Activated naive CD8-positive, alpha-beta T cell treated with anti-CD3 and anti-CD28 coated beads, Interleukin-2, amount 10 ng/mL, durations not matched to agents 7 days and 5 days (primary cell): Measurements from ENCODE around the gene BCO1. TPM values are rescaled to one million over a fixed set of nuclear protein-coding genes. Genes with fewer than 3 reads are reported as not detected.

ENCODE experiments used
- ATAC-seq: fragments of 150-1000 bp; cut with Tn5 transposase; one replicate; pipeline ENCODE4 v1.10.0; 2021; ENCODE audit warnings: low read depth, moderate library complexity
- POLR2A ChIA-PET: fragments of 350-600 bp; sonication (Branson Sonifier 250); formaldehyde crosslinking; loops from one replicate; lab custom pipeline; 2021; ENCODE audit warnings: antibody characterized with exemption; lab: Charles Lee
- DNase-seq: peaks from one replicate; pipeline ENCODE4 v3.0.0; 2021
- H3K27ac Mint-ChIP-seq: one replicate; pipeline ENCODE4 v1.8.0; 2022; ENCODE audit warnings: mild to moderate bottlenecking, mixed read lengths
- H3K27me3 Mint-ChIP-seq: one replicate; pipeline ENCODE4 v1.8.0; 2022; ENCODE audit warnings: mild to moderate bottlenecking, moderate library complexity, mixed read lengths
- H3K36me3 Mint-ChIP-seq: one replicate; pipeline ENCODE4 v1.8.0; 2021; ENCODE audit warnings: mild to moderate bottlenecking, mixed read lengths
- H3K4me1 Mint-ChIP-seq: one replicate; pipeline ENCODE4 v1.8.0; 2021; ENCODE audit warnings: mixed read lengths
- H3K4me3 Mint-ChIP-seq: one replicate; pipeline ENCODE4 v1.8.0; 2022; ENCODE audit warnings: mild to moderate bottlenecking, moderate library complexity, mixed read lengths
- H3K9me3 Mint-ChIP-seq: one replicate; pipeline ENCODE4 v1.8.0; 2021; ENCODE audit warnings: mixed read lengths
- total RNA-seq, 2 experiments: library from RNA; stranded (reverse); gene quantifications; one replicate each; pipeline ENCODE4 v1.2.3, GENCODE V29; 2021

Gene BCO1
- total RNA-seq, 2 experiments from 2014 or later, result not detected

DNA sequence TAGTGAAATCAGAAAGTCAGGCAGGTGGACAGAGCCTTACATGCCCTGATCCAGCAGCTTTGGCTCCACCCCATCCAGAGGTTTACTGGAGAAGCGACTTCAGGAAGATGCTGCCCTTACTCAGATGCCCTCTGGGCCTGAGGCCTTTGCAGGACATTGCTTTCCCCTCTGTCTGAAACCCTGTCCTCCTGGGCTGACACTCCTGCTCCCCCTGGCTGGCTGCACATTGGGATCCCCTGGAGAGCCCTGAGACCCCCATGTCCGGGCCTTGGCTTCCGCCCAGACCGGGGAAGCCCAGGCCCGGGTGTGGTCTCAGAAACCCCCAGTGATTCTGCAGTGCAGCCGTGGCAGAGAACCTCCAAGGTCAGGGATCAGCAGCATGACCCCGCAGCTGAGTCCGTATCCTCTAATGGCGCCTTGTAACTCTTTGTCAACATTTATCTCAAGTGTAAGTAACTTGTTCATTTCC, 36.6 kb downstream of the BCO1 start:
- H3K9me3 Mint-ChIP-seq, result no peaks in the 10 kb centered on the region
- POLR2A ChIA-PET, result no interaction called here
- no peak overlapping the region for H3K4me3 Mint-ChIP-seq

DNA sequence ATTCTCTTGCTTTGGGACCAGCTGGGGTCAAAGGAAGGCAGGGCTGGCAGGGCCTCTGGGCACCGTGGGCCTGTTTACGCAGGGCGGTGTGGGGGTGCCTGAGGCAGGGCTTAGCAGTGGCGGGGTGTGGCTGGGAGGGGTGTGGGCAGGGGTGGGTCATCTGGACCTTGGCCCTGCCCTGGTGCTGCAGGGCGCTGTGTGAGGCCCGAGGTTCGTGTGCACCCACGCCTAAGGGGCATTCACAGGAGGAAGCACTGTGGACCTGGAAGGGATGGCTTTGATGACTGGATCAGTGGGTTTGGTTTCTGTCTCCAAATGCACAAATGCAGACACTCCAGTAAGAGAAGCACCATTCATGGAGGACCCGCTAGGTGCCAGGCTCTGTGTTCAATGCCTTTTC, 37.3 kb downstream of the BCO1 start:
- DNase-seq (no peak), ATAC-seq (no peak)
- Mint-ChIP-seq H3K36me3 (no peaks in the 10 kb centered on the region), H3K4me3 (no peak overlapping the region), H3K27ac (no peak overlapping the region), H3K4me1 (no peaks in the 10 kb centered on the region), H3K9me3 (no peaks in the 10 kb centered on the region), H3K27me3 (no peaks in the 10 kb centered on the region)
- POLR2A ChIA-PET, result no interaction called here

More for the DNA sequence above, 36.6 kb downstream of the BCO1 start:
- H3K4me1 Mint-ChIP-seq, result no peaks in the 10 kb centered on the region
- DNase-seq (no peak), ATAC-seq (no peak)
- H3K27me3 Mint-ChIP-seq, result no peaks in the 10 kb centered on the region
- H3K27ac Mint-ChIP-seq, result no peak overlapping the region
- no peaks in the 10 kb centered on the region for H3K36me3 Mint-ChIP-seq

DNA sequence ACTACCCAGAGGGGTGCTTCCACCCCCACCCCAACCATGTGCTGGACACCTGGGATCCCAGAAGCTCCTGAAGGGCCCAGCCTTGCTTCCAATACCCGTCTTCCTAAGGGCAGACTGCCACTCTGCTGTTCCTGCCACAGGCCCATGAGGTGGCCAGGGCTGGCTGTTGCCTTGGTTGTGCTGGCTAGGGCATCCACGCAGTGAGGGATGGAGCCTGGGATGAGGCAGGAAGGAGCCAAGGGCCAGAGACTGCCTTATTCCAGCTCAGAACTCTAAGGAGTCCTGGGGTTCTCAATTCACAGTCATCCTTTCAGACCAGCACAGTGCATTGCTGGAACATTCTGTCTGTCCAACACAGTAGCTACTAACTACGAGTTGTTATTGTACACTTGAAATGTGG, 37.8 kb downstream of the BCO1 start:
- POLR2A ChIA-PET, result no interaction called here
- H3K27me3 Mint-ChIP-seq, result no peaks in the 10 kb centered on the region
- no peak for ATAC-seq
- H3K9me3 Mint-ChIP-seq, result no peaks in the 10 kb centered on the region
- DNase-seq, result no peak
- H3K36me3 Mint-ChIP-seq, result no peaks in the 10 kb centered on the region
- H3K4me3 Mint-ChIP-seq, result no peak overlapping the region
- no peak overlapping the region for H3K27ac Mint-ChIP-seq
- H3K4me1 Mint-ChIP-seq, result no peaks in the 10 kb centered on the region

DNA sequence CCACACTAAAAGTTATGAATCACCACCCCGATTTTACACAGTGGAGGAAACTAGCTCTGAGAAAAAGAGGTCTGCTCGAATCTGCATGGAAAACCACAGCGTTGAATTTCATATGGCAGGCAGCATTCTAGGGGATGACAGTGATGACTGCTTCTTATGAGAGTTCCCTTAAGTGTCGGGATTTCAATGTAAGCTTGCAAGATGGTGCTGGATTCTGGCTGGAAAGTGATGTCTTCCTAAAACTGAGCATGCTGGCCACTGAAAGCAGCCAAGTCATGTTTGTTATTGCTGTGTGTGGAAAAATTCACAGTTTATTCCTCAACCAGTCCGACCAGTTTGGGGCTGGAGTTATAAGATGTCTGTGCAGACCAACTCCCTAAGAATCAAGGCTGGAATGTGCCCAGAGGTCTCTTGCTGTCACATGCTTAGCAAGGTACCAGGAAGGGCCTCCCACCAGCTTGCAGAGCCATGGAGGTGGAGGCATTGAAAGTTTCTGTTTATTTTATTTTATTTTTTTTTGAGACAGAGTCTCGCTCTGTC, 39.1 kb downstream of the BCO1 start:
- Mint-ChIP-seq H3K9me3 (no peaks in the 10 kb centered on the region), H3K4me3 (no peak overlapping the region), H3K36me3 (no peaks in the 10 kb centered on the region), H3K27ac (no peak overlapping the region), H3K27me3 (no peaks in the 10 kb centered on the region), H3K4me1 (no peaks in the 10 kb centered on the region)
- POLR2A ChIA-PET, result no interaction called here
- ATAC-seq, result no peak
- DNase-seq, result no peak

DNA sequence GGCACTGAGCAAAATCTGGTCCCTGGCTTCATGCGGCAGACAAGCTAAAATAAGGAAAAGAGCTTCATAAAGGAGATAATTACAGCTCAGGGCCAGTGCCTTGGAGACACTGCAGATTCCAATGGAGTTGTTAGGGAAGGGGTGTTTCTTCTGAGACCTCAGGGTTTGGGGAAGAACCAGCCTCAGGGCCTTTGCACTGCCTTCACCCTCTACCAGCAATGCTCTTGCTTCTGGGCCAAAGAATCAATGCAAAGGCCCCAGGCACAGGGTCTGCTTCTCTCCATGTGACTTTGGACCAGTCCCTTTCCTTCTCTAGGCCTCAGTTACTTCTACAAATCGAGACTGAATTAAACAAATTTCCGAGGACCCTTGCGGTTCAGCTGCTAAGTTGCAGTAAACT, 40.0 kb downstream of the BCO1 start:
- DNase-seq (no peak), ATAC-seq (no peak)
- Mint-ChIP-seq H3K27ac (no peak overlapping the region), H3K27me3 (no peaks in the 10 kb centered on the region), H3K4me3 (no peak overlapping the region), H3K9me3 (no peaks in the 10 kb centered on the region), H3K4me1 (no peaks in the 10 kb centered on the region), H3K36me3 (no peaks in the 10 kb centered on the region)
- POLR2A ChIA-PET, result no interaction called here

DNA sequence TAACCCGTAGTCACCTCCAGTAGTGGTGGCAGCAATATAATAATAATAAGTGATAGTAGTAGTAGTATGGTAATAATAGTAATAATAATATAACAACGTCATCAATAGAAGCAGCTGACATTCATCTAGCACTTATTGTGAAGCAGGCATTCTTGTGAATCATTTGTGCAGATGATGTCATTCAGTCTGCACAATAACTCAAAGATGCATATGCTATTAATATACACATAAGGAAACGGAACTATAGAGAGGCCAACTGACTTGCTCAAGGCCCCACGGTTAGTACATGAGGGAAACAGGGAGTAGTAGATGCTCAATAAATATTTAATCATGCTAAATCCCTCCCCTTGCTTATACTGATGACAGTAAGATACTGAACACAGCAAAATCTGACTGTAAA, 40.9 kb downstream of the BCO1 start:
- no peak for DNase-seq

DNA sequence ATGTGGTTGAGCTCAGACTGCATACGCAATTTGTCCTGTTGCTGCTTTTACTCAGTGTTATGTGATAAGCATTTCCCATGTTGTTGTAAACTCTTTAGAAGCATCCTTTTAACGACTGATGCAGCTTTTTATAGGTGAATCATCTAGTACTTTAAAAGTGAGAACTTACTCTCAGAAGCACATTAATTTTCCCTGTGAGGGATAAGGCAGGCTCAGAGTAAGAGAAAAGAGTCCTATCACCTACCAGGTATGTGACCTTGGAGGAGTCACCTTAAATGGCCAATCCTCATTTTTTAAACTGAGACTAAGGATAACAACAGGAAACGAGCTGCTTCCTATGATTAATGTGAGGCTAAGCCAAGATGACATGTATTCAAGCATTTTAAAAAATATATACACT, 41.9 kb downstream of the BCO1 start:
- H3K27ac Mint-ChIP-seq, result no peak overlapping the region
- ATAC-seq (no peak), DNase-seq (no peak)
- POLR2A ChIA-PET, result no interaction called here
- H3K27me3 Mint-ChIP-seq, result peaks cover 2% of the 10 kb centered on the region
- no peaks in the 10 kb centered on the region for H3K4me1 Mint-ChIP-seq
- H3K4me3 Mint-ChIP-seq, result no peak overlapping the region
- H3K36me3 Mint-ChIP-seq, result no peaks in the 10 kb centered on the region
- H3K9me3 Mint-ChIP-seq, result no peaks in the 10 kb centered on the region

More for the DNA sequence above, 40.9 kb downstream of the BCO1 start:
- ATAC-seq, result no peak
- POLR2A ChIA-PET, result no interaction called here
- H3K36me3 Mint-ChIP-seq, result no peaks in the 10 kb centered on the region
- no peaks in the 10 kb centered on the region for H3K4me1 Mint-ChIP-seq
- no peak overlapping the region for H3K4me3 Mint-ChIP-seq
- H3K9me3 Mint-ChIP-seq, result no peaks in the 10 kb centered on the region
- H3K27ac Mint-ChIP-seq, result no peak overlapping the region
- H3K27me3 Mint-ChIP-seq, result no peaks in the 10 kb centered on the region

DNA sequence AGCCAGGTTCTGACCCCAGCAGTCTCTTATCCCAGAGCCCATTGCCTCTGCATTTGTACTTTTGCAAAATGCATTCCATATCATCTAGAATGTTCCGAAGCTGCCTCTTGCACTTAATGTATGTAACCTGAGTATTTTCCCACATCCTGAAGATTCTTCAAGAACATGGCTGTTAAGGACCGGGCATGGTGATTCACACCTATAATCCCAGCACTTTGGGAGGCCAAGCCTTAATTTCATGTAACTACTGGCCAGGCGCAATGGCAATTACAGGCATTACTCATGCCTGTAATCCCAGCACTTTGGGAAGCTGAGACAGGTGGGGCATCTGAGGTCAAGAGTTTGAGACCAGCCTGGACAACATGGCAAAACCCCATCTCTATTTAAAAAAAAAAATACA, 44.6 kb downstream of the BCO1 start:
- H3K4me1 Mint-ChIP-seq, result no peaks in the 10 kb centered on the region
- DNase-seq, result no peak
- H3K36me3 Mint-ChIP-seq, result no peaks in the 10 kb centered on the region
- H3K27ac Mint-ChIP-seq, result no peak overlapping the region
- H3K9me3 Mint-ChIP-seq, result no peaks in the 10 kb centered on the region
- no peak overlapping the region for H3K4me3 Mint-ChIP-seq
- POLR2A ChIA-PET, result no interaction called here
- ATAC-seq, result no peak
- H3K27me3 Mint-ChIP-seq, result peaks cover 12% of the 10 kb centered on the region

DNA sequence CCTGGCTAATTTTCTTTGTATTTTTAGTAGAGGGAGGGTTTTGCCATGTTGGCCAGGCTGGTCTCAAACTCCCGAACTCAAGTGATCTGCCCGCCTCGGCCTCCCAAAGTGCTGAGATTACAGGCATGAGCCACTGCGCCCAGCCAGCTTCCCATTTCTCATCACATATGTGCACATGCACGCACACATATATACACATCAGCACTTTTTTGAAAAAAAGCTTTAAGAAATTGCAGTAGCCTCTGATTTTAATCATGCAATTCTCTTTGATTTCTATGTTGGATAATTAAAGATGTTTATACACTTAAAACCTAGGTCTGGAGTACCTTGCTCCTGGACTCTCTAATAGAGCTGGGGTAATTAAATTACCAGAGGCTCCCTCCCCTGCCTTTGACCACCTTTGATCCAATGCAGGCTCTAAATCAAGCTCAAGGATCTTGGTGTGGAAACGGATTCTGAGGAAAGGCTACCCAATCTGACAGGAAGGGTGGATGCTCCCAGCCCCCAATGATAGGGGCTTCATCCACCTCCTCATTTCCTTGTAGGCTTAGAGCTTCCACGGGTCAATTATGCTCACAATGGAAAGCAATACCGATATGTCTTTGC, 46.6 kb downstream of the BCO1 start:
- Mint-ChIP-seq H3K4me1 (no peaks in the 10 kb centered on the region), H3K4me3 (no peak overlapping the region), H3K36me3 (no peaks in the 10 kb centered on the region), H3K9me3 (no peaks in the 10 kb centered on the region), H3K27me3 (peaks cover 12% of the 10 kb centered on the region), H3K27ac (no peak overlapping the region)
- no peak for DNase-seq
- POLR2A ChIA-PET, result no interaction called here
- ATAC-seq, result no peak

DNA sequence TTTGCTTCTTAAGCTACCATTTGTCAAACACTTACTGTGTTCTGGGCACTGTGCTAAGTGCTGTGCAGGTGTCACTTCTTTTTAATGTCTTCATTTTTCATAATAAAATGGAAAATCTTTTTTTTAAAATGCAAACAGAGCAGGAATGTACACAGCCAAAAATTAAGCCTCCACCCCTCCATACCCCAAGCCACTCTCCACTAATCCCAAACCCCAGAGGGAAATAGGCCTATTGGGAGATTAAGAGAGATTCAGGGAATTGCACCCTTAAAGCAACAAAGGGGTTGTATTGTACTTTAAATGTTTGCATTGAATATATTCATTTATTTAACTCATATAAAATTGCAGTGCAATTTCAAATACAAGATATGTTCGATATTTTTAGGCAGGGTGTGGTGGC, 47.7 kb downstream of the BCO1 start:
- ATAC-seq (no peak), DNase-seq (no peak)
- peaks cover 13% of the 10 kb centered on the region for H3K27me3 Mint-ChIP-seq
- H3K36me3 Mint-ChIP-seq, result no peaks in the 10 kb centered on the region
- POLR2A ChIA-PET, result no interaction called here
- no peak overlapping the region for H3K4me3 Mint-ChIP-seq
- H3K9me3 Mint-ChIP-seq, result no peaks in the 10 kb centered on the region
- H3K4me1 Mint-ChIP-seq, result no peaks in the 10 kb centered on the region
- no peak overlapping the region for H3K27ac Mint-ChIP-seq

DNA sequence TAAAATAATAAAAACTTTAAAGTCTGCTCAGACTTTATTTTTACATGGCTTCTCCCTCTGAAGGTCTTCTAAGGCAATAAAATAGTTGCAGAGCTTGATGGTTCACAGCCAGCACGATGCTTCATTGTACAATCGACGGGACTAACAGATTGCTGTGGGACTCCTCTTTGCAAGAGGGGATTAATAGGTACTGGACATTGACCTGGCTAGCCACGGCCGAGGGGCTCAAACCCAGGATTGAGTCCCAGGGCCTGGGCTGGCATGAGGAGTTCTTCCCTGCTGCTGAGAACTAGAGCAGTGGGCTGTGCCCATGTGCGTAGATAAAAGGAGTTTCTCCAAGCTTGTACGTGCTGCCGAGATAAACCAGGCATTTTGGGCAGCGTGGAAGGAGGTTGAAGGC, 52.6 kb downstream of the BCO1 start:
- Mint-ChIP-seq H3K9me3 (no peaks in the 10 kb centered on the region), H3K36me3 (no peaks in the 10 kb centered on the region), H3K27ac (no peak overlapping the region), H3K4me1 (no peaks in the 10 kb centered on the region), H3K27me3 (peaks cover 16% of the 10 kb centered on the region), H3K4me3 (no peak overlapping the region)
- DNase-seq (no peak), ATAC-seq (no peak)
- POLR2A ChIA-PET, result no interaction called here

DNA sequence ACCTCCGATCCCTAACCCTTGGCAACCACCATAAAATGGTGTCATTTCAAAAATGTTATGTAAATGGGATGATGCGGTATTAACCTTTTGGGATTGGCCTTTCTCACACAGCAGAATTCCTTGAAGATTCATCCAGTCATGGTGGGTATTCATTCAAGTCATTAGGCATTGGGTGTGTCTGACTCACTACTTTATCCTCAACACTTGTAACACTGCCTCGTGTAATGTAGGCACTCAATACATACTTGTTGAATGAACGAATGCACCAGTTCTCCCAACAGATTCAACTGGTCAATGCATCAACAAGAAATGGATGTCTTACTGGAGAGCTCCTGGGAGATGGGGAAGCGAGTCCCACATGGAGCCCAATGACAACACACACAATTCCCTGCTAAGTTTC, 54.4 kb downstream of the BCO1 start:
- Mint-ChIP-seq H3K9me3 (no peaks in the 10 kb centered on the region), H3K4me3 (no peak overlapping the region), H3K27me3 (peaks cover 14% of the 10 kb centered on the region), H3K4me1 (no peaks in the 10 kb centered on the region), H3K36me3 (no peaks in the 10 kb centered on the region), H3K27ac (no peak overlapping the region)
- no peak for ATAC-seq
- no peak for DNase-seq
- POLR2A ChIA-PET, result no interaction called here

DNA sequence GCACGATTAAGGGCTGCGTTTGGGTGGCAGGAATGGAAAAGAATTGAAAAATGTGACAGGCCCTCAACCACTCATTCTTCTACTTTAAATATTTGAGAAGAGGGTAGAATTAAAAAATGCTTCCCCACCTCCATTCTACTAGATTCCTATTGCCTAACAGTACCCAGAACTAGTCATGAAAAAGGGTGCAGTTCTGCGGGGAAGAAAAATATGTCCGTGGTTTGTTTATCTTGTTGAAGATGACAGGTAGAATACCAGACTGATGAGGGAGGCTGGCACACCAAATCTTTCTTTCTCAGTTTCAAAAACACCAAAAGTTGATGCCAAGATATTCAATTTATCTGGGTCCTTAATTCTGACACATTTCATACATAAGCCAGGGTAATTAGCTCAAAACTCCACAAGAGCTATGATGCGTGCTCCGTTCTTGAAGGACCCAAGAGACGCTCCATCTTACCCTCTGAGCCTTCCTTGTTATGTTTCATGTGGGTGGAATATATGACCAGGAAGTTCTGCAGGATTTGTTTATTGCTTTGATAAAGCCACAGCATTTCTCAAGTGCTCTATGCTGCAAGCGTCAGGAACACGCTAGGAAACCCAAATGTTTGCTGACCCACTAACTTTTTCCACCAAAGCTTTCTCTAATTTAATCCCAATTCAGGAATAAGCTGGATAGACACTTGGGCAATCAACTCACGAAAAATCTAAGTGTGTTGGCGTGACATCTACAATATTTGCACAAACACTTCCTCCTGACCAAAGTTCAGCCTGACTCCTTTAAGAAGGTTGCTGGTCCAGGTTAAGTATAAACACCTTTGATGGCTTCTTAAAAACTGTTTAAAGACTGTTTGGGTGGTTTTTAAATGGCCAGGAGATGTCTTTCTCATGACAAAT, 55.7 kb downstream of the BCO1 start:
- DNase-seq (no peak), ATAC-seq (no peak)
- Mint-ChIP-seq H3K36me3 (no peaks in the 10 kb centered on the region), H3K27ac (no peak overlapping the region), H3K27me3 (peaks cover 21% of the 10 kb centered on the region), H3K9me3 (no peaks in the 10 kb centered on the region), H3K4me1 (no peaks in the 10 kb centered on the region), H3K4me3 (no peak overlapping the region)
- POLR2A ChIA-PET, result no interaction called here

DNA sequence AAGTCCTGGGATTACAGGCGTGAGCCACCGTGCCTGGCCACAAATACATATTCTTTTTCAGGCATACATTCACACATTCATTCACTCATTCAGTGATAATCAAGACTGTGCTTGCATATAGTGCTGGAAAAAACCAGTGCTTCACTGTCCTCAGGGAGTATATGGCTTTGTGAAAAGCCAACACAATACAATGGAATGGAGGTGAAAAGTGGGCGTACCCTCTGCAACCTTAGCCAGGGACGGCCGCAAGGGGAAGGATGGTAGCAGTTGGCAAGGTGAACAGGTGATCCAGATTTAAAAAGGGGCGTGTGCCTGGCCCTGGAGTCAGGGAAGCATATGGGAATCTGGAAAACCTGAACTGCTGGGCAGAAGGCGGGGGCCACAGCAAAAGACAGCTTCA, 58.1 kb downstream of the BCO1 start:
- DNase-seq (no peak), ATAC-seq (no peak)
- no peak overlapping the region for H3K4me3 Mint-ChIP-seq
- H3K36me3 Mint-ChIP-seq, result no peaks in the 10 kb centered on the region
- POLR2A ChIA-PET, result no interaction called here
- H3K27me3 Mint-ChIP-seq, result peaks cover 21% of the 10 kb centered on the region
- H3K4me1 Mint-ChIP-seq, result no peaks in the 10 kb centered on the region
- H3K9me3 Mint-ChIP-seq, result no peaks in the 10 kb centered on the region
- H3K27ac Mint-ChIP-seq, result no peak overlapping the region
